Heart left ventricle (tissue), 13 donors: ENCODE data around the gene GNAQ.

ENCODE experiments used
- CTCF ChIP-seq, 12 donors: fragments of 200-600 bp; sonication (generic) in 4 of 12; IDR thresholded peaks; one replicate each; pipeline versions ENCODE4 v1.5.0 to v1.8.0; 2018 to 2022; ENCODE audit warnings: antibody characterized with exemption in 12 of 12, mild to moderate bottlenecking in 5 of 12
- POLR2A ChIP-seq, 2 donors: fragments of 450-650 bp; IDR thresholded peaks; one replicate each; pipeline ENCODE4 v1.6.1; 2017; ENCODE audit warnings: antibody characterized with exemption in 2 of 2, mild to moderate bottlenecking in 2 of 2, moderate library complexity in 2 of 2
- donor health status: ischemic (EF 13 %, LVEDD 7.1; RV severe dilation, severe dysfunction).
- donor health status: DM: no; HTN: yes; CAD: no.
- donor health status: DM: no; HTN: no; CAD: no.
- donor health status: ischemic (EF 25% LVEDD 6.9; RV normal size, moderate dysfunction).
- donor health status: ischemic (EF 25% LVEDD 5.7; RV mildly dilated, moderate dysfunction).
- donor health status: ischemic (EF 35%, LVEDD 5.7; RV mildly dilated, moderate dysfunction).
- donor health status: nonischemic (EF 11% LVEDD 7.7; RV severe dilation, severe dysfunction).
- donor health status: DM: yes; HTN: yes; CAD: no.
- donor health status: PGD.
- donor health status: ischemic (EF 29% LVEDD 5.4; RV normal size, mild dysfunction).
- donor health status: nonischemic (EF 23%, LVEDD 6.1; RV moderate dilation, normal function).

GRCh38 chr9:77805810-77806209 lies 225.8 kb downstream of the GNAQ start:
- TF ChIP-seq CTCF (IDR thresholded peaks at IDR 0.05) (no peak), POLR2A (IDR thresholded peaks at IDR 0.05) (no peak)
